SKM-1 (cell line): ENCODE data around the gene ELP4.

ENCODE experiments used
- DNase-seq: peaks from one replicate; lab custom pipeline; 2025; ENCODE audit not compliant: unreplicated experiment; lab: John Stamatoyannopoulos, UW

The ELP4 gene

DNA sequence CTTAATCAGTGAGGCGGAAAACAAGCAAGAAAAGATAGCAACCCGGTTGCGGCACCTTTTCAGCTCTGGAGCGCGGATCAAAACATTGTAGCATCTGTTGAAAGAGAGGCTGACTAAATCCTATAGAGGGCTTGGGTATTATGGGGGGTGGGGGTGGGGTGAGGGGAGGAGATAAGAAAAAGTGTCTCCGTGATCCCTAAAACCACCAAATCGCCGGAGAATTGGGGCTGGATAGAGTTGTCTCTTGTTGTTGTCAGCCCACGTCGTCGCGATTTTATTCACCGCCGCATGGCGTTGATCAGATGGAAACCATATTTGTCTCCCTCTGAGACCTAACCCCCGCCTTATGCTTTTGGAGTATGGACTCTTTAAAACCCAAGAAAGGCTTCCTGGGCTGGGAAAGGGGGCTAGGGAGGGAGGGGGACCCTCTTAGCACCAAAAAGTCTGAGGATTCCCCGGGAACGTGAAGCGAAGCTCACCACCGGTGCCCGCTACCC is 288.5 kb downstream of the ELP4 start:
- no peak for DNase-seq

- DNase-seq, result no peak
These were observed 289.2 kb downstream of the ELP4 start for GRCh38 chr11:31798554-31799434.

DNA sequence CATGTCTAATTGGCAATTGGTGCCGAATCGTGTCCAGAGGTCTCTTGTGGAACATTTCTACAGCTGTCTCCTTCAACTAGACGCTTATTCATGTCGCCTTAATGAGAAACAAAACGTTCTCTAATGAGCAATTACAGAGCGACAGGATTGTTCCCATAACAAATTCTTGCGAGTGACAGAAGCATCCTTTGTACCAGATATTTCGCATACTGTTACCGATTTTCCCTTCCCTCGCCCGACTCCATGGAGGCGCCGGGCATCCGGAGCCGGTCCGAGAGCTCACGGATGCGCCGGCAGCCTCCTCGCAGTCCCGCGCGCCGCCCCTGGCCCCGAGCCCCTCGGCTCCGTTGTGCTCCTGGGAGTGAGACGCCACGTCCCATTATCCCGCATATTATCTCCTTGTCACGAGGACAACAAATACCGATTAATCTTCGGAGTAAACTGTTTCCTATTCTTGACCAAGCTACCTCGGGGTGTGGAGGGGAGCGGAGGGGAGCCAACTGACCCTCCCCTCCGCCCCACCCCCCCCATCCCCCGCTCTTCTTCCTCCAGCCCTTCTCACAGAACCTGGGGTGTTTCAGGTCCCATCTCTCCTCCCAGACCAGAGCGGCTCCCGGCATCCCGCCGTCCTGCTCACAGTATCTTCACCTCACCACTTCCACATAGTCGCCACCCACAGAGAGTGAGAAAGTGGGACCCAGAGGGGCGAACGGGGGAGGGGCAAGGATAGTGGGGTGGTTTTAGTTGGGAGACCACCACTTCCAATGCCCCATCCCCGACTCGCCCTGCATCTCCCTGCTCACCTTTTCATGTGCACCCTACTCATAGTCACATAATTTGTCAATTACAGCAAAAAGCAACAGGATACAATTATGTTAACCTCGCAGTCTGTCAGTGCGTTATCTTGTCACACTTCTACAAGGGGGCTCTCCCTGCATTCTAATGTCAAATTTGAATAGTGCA is 290.1 kb downstream of the ELP4 start:
- no peak for DNase-seq

DNA sequence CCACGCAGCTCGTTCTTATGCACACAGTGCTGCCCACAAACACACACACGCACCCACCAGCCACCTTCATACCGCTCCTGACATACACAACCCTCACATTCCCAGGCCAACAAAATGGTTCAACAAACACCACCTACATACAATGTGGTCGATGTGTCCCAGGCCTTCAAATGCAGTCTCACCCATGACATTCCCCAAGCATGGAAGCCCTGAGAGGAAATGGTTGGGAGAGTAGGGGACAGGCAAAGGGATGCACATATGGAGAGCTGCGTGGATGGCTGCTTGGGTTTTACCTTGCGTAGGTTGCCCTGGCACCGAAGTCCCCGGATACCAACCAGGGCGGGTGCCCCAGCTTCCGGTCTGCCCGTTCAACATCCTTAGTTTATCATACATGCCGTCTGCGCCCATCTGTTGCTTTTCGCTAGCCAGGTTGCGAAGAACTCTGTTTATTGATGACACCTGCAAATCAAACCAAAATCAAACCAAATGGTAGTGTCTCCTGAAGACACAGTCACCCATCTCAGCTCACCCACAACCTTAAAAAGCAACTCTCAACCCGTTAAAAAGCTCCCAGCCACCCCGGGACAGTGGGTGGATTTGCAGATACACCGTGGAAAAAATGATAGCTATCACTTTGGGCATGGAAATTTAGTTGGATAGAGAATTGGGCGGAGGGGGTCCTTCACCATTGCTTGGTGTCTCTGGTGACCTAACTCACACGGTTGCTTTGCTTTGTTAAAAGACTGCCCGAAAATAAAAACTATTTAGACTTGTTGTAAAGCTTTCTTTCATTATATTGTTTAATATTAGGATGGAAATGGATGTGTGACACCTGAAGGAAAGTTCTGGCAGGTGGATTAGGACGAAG is 291.1 kb downstream of the ELP4 start:
- DNase-seq, result no peak

- no peak for DNase-seq
These were observed 291.7 kb downstream of the ELP4 start for GRCh38 chr11:31801298-31801702.

GRCh38 chr11:31802000-31802551 is 292.5 kb downstream of the ELP4 start:
- DNase-seq, result no peak

DNA sequence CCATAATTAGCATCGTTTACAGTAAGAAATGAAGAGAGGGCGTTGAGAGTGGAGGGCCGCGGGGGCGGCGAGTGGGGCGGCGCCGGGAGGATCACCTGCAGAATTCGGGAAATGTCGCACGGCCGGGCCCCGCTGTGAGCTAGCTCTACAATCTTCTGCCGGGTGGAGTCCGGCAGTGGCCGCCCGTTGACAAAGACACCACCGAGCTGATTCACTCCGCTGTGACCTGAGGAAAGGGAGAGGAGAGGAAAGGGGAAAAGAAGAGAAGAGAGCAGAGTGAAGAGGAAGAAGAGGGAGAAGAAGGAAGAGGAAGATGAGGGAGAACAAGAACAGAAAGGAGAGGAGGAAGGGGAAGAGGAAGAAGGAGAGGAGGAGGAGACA is 293.0 kb downstream of the ELP4 start:
- no peak for DNase-seq

- DNase-seq, result no peak
These were observed 293.6 kb downstream of the ELP4 start for GRCh38 chr11:31802990-31803812.

DNA sequence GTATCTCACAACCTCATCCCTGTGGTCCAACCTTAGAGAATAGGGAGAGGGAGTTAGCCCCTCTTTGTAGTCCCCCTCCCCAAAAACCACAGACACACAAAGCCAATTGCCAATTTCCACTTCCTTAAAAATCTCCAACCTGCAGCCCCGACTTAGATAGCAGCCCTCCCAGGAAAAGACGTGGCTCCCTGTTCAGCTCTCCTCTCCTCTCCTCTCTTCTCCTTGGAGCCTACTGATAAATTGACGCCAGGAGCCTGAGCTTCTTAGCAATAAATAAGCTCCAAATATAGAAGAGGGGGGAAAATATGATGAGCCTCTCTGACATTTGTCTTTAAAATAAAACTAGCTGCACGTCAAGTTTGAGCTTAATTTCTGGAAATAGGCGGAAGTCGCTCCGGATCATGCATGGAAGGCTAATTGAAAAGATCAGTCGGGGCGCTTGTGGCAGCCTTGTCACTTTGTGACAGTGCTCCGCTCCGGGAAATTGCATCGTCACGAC is 294.3 kb downstream of the ELP4 start:
- no peak for DNase-seq

GRCh38 chr11:31804312-31805036 is 294.9 kb downstream of the ELP4 start:
- no peak for DNase-seq

DNA sequence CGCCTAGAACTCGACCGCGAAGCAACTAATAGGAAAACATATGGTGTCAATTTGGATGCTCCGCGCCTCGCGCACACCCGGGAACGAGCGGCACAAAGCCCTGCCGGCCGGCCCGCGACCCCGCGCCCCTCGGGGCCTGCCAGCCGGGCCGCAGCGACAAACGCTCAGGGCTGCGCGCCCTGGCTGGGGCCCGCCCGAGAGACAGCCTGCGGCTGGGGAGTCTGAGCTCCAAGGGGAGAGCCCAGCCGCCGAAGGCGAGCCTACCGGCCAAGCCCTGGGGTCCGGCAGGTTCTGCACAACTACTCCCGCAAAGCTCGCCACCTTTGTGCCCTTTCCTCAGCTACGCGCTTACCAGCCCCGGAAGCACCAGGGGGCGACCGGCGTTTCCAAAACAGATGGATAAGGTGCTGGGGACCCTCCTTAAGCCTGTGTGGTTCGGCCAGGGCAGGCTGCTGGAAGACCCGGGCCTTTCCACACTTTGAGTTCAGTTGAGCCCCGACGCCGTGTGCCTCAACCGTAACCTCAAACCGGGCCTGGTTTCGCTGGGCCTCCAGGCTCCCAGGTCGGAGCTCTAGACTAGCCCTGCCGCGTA is 295.6 kb downstream of the ELP4 start:
- no peak for DNase-seq

GRCh38 chr11:31805629-31806185 is 296.1 kb downstream of the ELP4 start:
- no peak for DNase-seq

GRCh38 chr11:31806186-31806927 is 296.8 kb downstream of the ELP4 start:
- no peak for DNase-seq

GRCh38 chr11:31806928-31807798 is 297.6 kb downstream of the ELP4 start:
- no peak for DNase-seq

- DNase-seq, result no peak
These were observed 298.5 kb downstream of the ELP4 start for GRCh38 chr11:31807799-31808667.
